HG03280 (cell line): ENCODE results near the gene SHANK2.

ENCODE experiments used
- ATAC-seq: cut with Tn5 transposase; IDR thresholded peaks from one replicate; pipeline ENCODE4 v1.9.1; 2021; ENCODE audit warnings: mild to moderate bottlenecking, moderate library complexity; ENCODE audit not compliant: unreplicated experiment

SHANK2 gene

DNA sequence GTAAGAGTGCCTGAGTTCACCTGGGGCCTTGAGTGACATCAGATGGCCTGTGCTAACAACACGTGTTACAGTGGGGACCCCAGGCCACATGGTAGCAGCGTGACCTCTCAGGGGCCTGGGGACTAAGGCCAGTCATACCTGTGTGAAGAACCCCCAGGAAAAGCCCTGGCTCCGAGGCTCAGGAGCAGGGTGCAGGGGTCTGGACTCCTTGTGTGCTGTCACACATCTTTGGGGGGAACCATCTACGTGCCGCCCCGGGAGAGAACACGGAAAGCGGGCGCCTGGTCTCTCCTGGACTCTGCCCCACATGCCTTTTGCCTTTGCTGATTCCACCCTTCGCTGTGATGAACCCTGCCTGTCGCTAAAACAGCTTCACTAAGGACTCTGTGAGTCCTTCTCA lies 48.7 kb downstream of the SHANK2 start:
- no peak for ATAC-seq

DNA sequence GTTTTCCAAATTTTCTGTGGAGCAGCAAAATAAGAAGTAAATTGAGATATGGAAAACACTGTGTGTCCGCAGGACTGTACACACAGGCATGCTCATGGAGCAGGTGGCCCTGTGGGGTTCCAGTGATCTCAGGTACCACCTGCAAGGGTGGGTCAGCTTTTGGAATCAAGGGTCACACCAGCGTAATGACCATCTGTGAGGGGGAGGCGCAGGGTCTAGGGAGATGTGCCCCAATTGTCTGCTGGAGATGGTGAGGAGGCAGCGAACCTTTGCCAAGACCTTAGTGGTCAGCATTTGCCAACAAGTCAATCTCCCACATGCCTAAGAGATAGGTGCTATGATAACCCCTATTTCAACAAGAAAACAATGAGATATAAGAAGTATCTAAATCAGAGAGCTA lies 49.4 kb downstream of the SHANK2 start:
- ATAC-seq: no peak

DNA sequence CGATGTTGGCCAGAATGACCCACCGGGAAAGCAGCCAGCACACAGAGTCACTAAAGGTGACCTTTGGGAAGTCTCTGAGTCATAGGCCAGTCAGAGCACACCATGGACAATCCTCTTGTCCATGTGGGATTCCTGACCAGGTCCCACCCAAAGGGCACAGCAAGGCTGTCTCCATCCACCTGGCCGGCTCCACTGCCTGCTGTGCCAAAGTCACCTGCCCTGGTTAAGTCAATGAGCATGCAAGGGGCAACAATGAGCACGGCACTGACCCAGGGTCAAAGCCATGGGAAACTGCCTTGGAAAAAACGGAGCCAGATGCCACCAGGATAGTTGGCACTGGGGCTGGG lies 49.8 kb downstream of the SHANK2 start:
- ATAC-seq: no peak
